Loucy (cell line): ENCODE measurements around the gene GLB1L.

Experiments used
- CTCF ChIP-seq: fragments of 200-600 bp; sonication (generic); conservative IDR thresholded peaks from 2 replicates; pipeline ENCODE4 v1.5.1; 2014; ENCODE audit warnings: mild to moderate bottlenecking, antibody characterized with exemption, low read length
- EZH2phosphoT487 ChIP-seq: fragments of 200-600 bp; IDR thresholded peaks from 2 replicates; pipeline ENCODE4 v1.6.1; 2018; ENCODE audit warnings: antibody characterized with exemption, mild to moderate bottlenecking, moderate library complexity, borderline replicate concordance

- TF ChIP-seq CTCF (no peak), EZH2phosphoT487 (no peak)
Observed at GRCh38 chr2:219280651-219281050, 35.4 kb upstream of the GLB1L start.
